Panc1 (cell line): ENCODE data around the gene BUB3. TPM values are rescaled to one million over a fixed set of nuclear protein-coding genes. Genes with fewer than 3 reads are reported as not detected.

ENCODE experiments used
- ATAC-seq: fragments of 200-7000 bp; cut with Tn5 transposase; 2 replicates; pipeline ENCODE4 v1.9.1; 2020; ENCODE audit warnings: mild to moderate bottlenecking, moderate library complexity
- BruUV-seq: library from RNA; stranded (reverse); fragments of 400-500 nt; replicated peaks from 2 replicates; lab custom pipeline; 2021; lab: Mats Ljungman, UMichigan
- CTCF ChIA-PET: fragments of 300-600 bp; sonication (Branson Sonifier 250); formaldehyde crosslinking; loops from one replicate; lab custom pipeline; 2022; ENCODE audit warnings: antibody characterized with exemption; lab: Charles Lee
- POLR2A ChIA-PET: fragments of 300-600 bp; sonication (Branson Sonifier 250); formaldehyde crosslinking; loops from one replicate; lab custom pipeline; 2022; ENCODE audit warnings: antibody characterized with exemption; lab: Charles Lee
- DNase-seq: peaks from one replicate; pipeline ENCODE4 v3.0.0-alpha.2; 2010; ENCODE audit warnings: low read depth, low spot score
- H3K27ac ChIP-seq: 2 replicates; pipeline ENCODE4 v1.5.1; 2011; ENCODE audit warnings: mild to moderate bottlenecking, low read length, inconsistent platforms
- H3K27me3 ChIP-seq: fragments of 200-500 bp; sonication (Bioruptor generic); 2 replicates; pipeline ENCODE4 v1.6.0; 2014; ENCODE audit warnings: low read length, inconsistent platforms; ENCODE audit not compliant: control insufficient read depth, insufficient read depth
- H3K36me3 ChIP-seq: fragments of 200-500 bp; sonication (Bioruptor generic); 2 replicates; pipeline ENCODE4 v1.5.1; 2014; ENCODE audit warnings: inconsistent platforms, mild to moderate bottlenecking, low read length, moderate library complexity; ENCODE audit not compliant: control insufficient read depth, insufficient read depth
- H3K4me1 ChIP-seq: 2 replicates; pipeline ENCODE4 v1.5.1; 2011; ENCODE audit warnings: inconsistent platforms, mild to moderate bottlenecking, low read length, moderate library complexity; ENCODE audit not compliant: control insufficient read depth, insufficient read depth
- H3K4me3 ChIP-seq, 2 experiments: 2 replicates each; pipeline ENCODE4 v1.5.1; 2011 to 2012; ENCODE audit warnings: low read depth in 2 of 2, low read length in 2 of 2, mild to moderate bottlenecking in 2 of 2, inconsistent platforms in 1 of 2, moderate library complexity in 1 of 2
- H3K9me3 ChIP-seq: fragments of 200-500 bp; sonication (Bioruptor generic); 2 replicates; pipeline ENCODE4 v1.5.1; 2014; ENCODE audit warnings: low read depth, mild to moderate bottlenecking, inconsistent platforms, low read length, moderate library complexity; ENCODE audit not compliant: control insufficient read depth, insufficient read depth
- POLR2AphosphoS5 ChIP-seq: IDR thresholded peaks from 2 replicates; pipeline ENCODE4 v1.6.1; 2012; ENCODE audit warnings: mild to moderate bottlenecking, low read depth, low read length, moderate library complexity
- SIN3A ChIP-seq: IDR thresholded peaks from 2 replicates; pipeline ENCODE4 v1.6.1; 2012; ENCODE audit warnings: low read depth, mild to moderate bottlenecking, low read length, moderate library complexity, borderline replicate concordance; ENCODE audit not compliant: insufficient read depth
- TCF7L2 ChIP-seq: IDR thresholded peaks from 2 replicates; pipeline ENCODE4 v1.6.1; 2011; ENCODE audit warnings: mild to moderate bottlenecking, low read depth, low read length, inconsistent platforms
- in situ Hi-C: cut with HindIII; loops from 2 replicates; pipeline ENCODE4 v1.10.0; 2016; ENCODE audit warnings: low sequenced_read_pairs, low pct_unique_long_range_greater_than_20kb
- intact Hi-C: fragments of 100-400 bp; cut with micrococcal nuclease; formaldehyde crosslinking; loops from one replicate; pipeline ENCODE4 v1.10.0; 2022; ENCODE audit not compliant: unreplicated experiment
- total RNA-seq: library from RNA; stranded (reverse); gene quantifications from one replicate; pipeline ENCODE4 v1.2.1, GENCODE V29; 2021; ENCODE audit not compliant: unreplicated experiment
- TF ChIP-seq, protein P1 (sequence below): fragments of 450-650 bp; IDR thresholded peaks from 2 replicates; pipeline ENCODE4 v1.5.1; 2017; ENCODE audit warnings: mild to moderate bottlenecking
- TF ChIP-seq, protein P2 (sequence below), 2 experiments: IDR thresholded peaks; 2 replicates each; pipeline ENCODE4 v1.6.1; 2011 to 2012; ENCODE audit warnings: low read depth in 2 of 2, control low read depth in 1 of 2, low read length in 1 of 2, mild to moderate bottlenecking in 1 of 2, moderate library complexity in 1 of 2; ENCODE audit not compliant: insufficient read depth in 1 of 2

BUB3 gene
- total RNA-seq, 1 experiment from 2014 or later = 237 TPM

DNA sequence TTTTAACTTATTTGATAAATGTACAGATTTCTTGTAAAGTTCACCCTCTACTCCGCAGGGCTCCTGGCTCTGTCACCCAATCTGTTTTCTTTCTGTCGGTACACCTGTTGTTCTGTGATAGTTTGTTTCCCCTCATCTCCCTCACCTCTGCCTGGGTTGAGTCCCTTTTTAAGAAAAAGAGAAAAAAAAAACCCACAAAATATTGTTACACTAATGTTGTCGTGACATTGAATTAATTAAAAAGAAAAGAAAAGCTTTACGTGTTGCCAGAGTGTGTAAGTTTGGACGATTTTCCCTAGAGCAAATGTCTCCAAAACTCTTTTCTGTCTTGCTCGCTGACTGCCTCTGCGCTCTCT lies 15.1 kb upstream of the BUB3 start:
- Histone ChIP-seq H3K4me1 (peaks cover 18% of the 10 kb centered on the region), H3K9me3 (no peaks in the 10 kb centered on the region), H3K4me3 (peak overlapping the region; percentile 31 to 56), H3K27ac (peak overlapping the region; percentile 76), H3K36me3 (0 out of 2 replicates have a peak, but pooled peaks cover 3% of the 10 kb centered on the region), H3K27me3 (no peaks in the 10 kb centered on the region; the same call in 1 of the 2 replicates)
- ATAC-seq = no peak
- no peak for DNase-seq
- ChIA-PET POLR2A (no interaction called here), CTCF (interaction anchor here (0.5 kb wide), 1 partner anchor 419 kb away, joined by 4 read pairs; no protein-coding TSS in a partner anchor)
- TF ChIP-seq TCF7L2 (no peak), POLR2AphosphoS5 (no peak), SIN3A (no peak)
- TF ChIP-seq, protein P1, sequence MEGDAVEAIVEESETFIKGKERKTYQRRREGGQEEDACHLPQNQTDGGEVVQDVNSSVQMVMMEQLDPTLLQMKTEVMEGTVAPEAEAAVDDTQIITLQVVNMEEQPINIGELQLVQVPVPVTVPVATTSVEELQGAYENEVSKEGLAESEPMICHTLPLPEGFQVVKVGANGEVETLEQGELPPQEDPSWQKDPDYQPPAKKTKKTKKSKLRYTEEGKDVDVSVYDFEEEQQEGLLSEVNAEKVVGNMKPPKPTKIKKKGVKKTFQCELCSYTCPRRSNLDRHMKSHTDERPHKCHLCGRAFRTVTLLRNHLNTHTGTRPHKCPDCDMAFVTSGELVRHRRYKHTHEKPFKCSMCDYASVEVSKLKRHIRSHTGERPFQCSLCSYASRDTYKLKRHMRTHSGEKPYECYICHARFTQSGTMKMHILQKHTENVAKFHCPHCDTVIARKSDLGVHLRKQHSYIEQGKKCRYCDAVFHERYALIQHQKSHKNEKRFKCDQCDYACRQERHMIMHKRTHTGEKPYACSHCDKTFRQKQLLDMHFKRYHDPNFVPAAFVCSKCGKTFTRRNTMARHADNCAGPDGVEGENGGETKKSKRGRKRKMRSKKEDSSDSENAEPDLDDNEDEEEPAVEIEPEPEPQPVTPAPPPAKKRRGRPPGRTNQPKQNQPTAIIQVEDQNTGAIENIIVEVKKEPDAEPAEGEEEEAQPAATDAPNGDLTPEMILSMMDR = no peak
- TF ChIP-seq, protein P2, sequence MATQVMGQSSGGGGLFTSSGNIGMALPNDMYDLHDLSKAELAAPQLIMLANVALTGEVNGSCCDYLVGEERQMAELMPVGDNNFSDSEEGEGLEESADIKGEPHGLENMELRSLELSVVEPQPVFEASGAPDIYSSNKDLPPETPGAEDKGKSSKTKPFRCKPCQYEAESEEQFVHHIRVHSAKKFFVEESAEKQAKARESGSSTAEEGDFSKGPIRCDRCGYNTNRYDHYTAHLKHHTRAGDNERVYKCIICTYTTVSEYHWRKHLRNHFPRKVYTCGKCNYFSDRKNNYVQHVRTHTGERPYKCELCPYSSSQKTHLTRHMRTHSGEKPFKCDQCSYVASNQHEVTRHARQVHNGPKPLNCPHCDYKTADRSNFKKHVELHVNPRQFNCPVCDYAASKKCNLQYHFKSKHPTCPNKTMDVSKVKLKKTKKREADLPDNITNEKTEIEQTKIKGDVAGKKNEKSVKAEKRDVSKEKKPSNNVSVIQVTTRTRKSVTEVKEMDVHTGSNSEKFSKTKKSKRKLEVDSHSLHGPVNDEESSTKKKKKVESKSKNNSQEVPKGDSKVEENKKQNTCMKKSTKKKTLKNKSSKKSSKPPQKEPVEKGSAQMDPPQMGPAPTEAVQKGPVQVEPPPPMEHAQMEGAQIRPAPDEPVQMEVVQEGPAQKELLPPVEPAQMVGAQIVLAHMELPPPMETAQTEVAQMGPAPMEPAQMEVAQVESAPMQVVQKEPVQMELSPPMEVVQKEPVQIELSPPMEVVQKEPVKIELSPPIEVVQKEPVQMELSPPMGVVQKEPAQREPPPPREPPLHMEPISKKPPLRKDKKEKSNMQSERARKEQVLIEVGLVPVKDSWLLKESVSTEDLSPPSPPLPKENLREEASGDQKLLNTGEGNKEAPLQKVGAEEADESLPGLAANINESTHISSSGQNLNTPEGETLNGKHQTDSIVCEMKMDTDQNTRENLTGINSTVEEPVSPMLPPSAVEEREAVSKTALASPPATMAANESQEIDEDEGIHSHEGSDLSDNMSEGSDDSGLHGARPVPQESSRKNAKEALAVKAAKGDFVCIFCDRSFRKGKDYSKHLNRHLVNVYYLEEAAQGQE (IDR thresholded peaks at IDR 0.05; ENCODE audit: insufficient read depth in 1 of 2, low read depth in 2 of 2, low read length in 1 of 2) = no peak
- BruUV-seq = no TSS peak
- in situ Hi-C loops (no loop called here), intact Hi-C loops (no loop called here)

DNA sequence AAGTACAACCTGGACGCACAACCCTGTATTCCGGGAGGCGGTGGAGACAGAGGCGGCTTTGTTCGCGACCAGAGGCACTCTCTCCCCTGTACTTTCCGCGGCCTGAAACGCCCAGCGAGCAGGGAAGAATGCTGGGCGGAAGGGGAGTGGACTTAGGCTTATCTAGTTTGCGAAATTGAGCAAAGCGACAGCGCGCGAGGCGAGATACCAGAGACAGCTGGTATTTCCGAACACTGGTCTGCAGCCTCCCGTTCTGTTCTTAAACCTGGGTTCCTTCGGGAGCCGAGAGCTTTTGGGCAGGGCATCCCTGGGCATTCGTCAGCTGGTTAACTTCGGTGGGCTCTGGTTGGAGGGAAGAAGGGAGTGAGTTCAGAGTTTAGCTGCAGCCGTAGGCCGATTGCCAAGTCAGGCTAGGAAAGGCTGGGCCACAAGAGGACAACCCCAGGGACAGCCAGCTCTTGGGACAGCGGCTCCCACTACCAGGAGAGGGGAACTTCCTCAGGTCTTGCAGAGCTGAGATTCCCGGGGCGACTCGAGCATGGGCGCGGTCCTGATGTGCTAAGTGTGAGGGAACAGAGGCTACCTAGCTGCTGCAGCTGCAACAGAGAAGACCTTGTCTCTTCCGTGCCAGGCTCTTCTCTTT lies 14.6 kb upstream of the BUB3 start:
- intact Hi-C loops (no loop called here), in situ Hi-C loops (no loop called here)
- peak overlapping the region; percentile 76 for H3K27ac ChIP-seq
- ChIA-PET POLR2A (no interaction called here), CTCF (interaction anchor here (0.8 kb wide), 1 partner anchor 96 kb away, joined by 3 read pairs; no protein-coding TSS in a partner anchor)
- ATAC-seq (peak; percentile 59), DNase-seq (no peak)
- no peaks in the 10 kb centered on the region; the same call in 1 of the 2 replicates for H3K27me3 ChIP-seq
- TF ChIP-seq, protein P2 (IDR thresholded peaks at IDR 0.05; ENCODE audit: insufficient read depth in 1 of 2, low read depth in 2 of 2, low read length in 1 of 2) = no peak
- TF ChIP-seq TCF7L2 = no peak
- no peak for TF ChIP-seq SIN3A
- no peak for TF ChIP-seq POLR2AphosphoS5
- TF ChIP-seq, protein P1 = no peak
- H3K4me1 ChIP-seq = peaks cover 22% of the 10 kb centered on the region
- 0 out of 2 replicates have a peak, but pooled peaks cover 3% of the 10 kb centered on the region for H3K36me3 ChIP-seq
- BruUV-seq = no TSS peak
- H3K4me3 ChIP-seq = peak overlapping the region; percentile 31 to 56
- no peaks in the 10 kb centered on the region for H3K9me3 ChIP-seq
